Gastroesophageal sphincter (tissue), 4 donors: ENCODE results near the gene VPS39. TPM values are rescaled to one million over a fixed set of nuclear protein-coding genes. Genes with fewer than 3 reads are reported as not detected.

ENCODE experiments used
- ATAC-seq: fragments of 150-250 bp; one replicate; pipeline ENCODE4 v1.9.1; 2016; ENCODE audit warnings: mild to moderate bottlenecking, moderate library complexity
- H3K27ac ChIP-seq, 4 donors: fragments of 200-600 bp; sonication (generic) in 3 of 4; 1 replicate in 3 of 4; 2 replicates in 1 of 4; pipeline ENCODE4 v1.5.1; 2016 to 2019
- H3K27me3 ChIP-seq: fragments of 200-600 bp; sonication (generic); one replicate; pipeline ENCODE4 v1.5.1; 2019
- H3K36me3 ChIP-seq, 2 donors: fragments of 200-600 bp; sonication (generic); one replicate each; pipeline ENCODE4 v1.5.1; 2019; ENCODE audit warnings: control low read depth in 1 of 2
- H3K4me1 ChIP-seq, 3 donors: fragments of 200-600 bp; sonication (generic); 1 replicate in 2 of 3; 2 replicates in 1 of 3; pipeline ENCODE4 v1.5.1; 2016 to 2019; ENCODE audit warnings: control low read depth in 2 of 3
- H3K4me3 ChIP-seq, 2 donors: fragments of 200-600 bp; sonication (generic); one replicate each; pipeline ENCODE4 v1.5.1; 2019; ENCODE audit warnings: mild to moderate bottlenecking in 1 of 2, moderate library complexity in 1 of 2
- H3K9me3 ChIP-seq, 3 donors: fragments of 200-600 bp; sonication (generic); one replicate each; pipeline ENCODE4 v1.5.1; 2017 to 2019; ENCODE audit warnings: control low read depth in 2 of 3
- EP300 ChIP-seq: sonication (generic); formaldehyde crosslinking; IDR thresholded peaks from one replicate; pipeline ENCODE4 v1.6.1; 2017; ENCODE audit warnings: antibody characterized with exemption, mild to moderate bottlenecking
- POLR2A ChIP-seq, 2 donors: fragments of 450-650 bp; IDR thresholded peaks; one replicate each; pipeline ENCODE4 v1.6.1; 2017; ENCODE audit warnings: antibody characterized with exemption in 2 of 2, mild to moderate bottlenecking in 2 of 2, moderate library complexity in 1 of 2
- POLR2AphosphoS5 ChIP-seq: sonication (generic); formaldehyde crosslinking; IDR thresholded peaks from one replicate; pipeline ENCODE4 v1.6.1; 2017; ENCODE audit warnings: antibody characterized with exemption
- WGBS, 2 donors: methylation state at CpG; one replicate each; pipeline ENCODE4 v1.1.5; 2018; ENCODE audit warnings: low coverage in 1 of 2; 5-methylcytosine and 5-hydroxymethylcytosine counted together
- total RNA-seq, 4 donors: library from RNA; depleted of rRNA; stranded (reverse); fragments of >200 nt; gene quantifications; one replicate each; pipeline ENCODE4 v1.1.0, GENCODE V29; 2016
- TF ChIP-seq, protein P1 (sequence below), 4 experiments: fragments of 200-600 bp in 2 of 4; fragments of 450-650 bp in 2 of 4; sonication (generic) in 1 of 4; IDR thresholded peaks; one replicate each; pipeline ENCODE4 v1.5.1; 2017 to 2019; ENCODE audit warnings: antibody characterized with exemption in 4 of 4, mild to moderate bottlenecking in 2 of 4, moderate library complexity in 2 of 4

Gene VPS39
- total RNA-seq, 4 donors from 2014 or later, result 53.5 to 104 (median 76.6) TPM

DNA sequence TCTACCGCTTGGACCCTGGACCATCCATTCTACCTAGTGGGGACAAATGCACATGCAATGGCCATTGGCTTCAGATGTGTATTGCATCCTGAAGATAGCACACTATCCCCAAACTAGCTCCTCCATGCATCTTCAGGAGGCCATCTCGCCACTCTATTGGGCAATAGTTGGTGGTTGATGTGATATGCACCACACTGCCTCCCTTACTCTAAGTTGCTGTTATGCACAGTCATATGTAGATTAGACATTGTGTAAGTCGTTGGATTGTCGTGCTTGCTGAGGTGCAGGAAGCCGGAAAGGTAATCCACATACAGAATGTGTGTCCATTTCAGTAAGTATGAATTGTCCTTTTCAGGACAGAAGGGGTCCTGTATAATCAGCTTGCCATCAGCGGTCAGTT is 87.1 kb downstream of the VPS39 start:
- no peak for TF ChIP-seq POLR2AphosphoS5
- TF ChIP-seq, protein P1, sequence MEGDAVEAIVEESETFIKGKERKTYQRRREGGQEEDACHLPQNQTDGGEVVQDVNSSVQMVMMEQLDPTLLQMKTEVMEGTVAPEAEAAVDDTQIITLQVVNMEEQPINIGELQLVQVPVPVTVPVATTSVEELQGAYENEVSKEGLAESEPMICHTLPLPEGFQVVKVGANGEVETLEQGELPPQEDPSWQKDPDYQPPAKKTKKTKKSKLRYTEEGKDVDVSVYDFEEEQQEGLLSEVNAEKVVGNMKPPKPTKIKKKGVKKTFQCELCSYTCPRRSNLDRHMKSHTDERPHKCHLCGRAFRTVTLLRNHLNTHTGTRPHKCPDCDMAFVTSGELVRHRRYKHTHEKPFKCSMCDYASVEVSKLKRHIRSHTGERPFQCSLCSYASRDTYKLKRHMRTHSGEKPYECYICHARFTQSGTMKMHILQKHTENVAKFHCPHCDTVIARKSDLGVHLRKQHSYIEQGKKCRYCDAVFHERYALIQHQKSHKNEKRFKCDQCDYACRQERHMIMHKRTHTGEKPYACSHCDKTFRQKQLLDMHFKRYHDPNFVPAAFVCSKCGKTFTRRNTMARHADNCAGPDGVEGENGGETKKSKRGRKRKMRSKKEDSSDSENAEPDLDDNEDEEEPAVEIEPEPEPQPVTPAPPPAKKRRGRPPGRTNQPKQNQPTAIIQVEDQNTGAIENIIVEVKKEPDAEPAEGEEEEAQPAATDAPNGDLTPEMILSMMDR (IDR thresholded peaks at IDR 0.05), result no peak
- no peak for TF ChIP-seq EP300
- TF ChIP-seq POLR2A (IDR thresholded peaks at IDR 0.05), result no peak
- Histone ChIP-seq H3K27me3 (peaks cover 5% of the 10 kb centered on the region), H3K4me3 (no peak overlapping the region), H3K27ac (no peak overlapping the region), H3K9me3 (peaks cover 0 to 3% (median 0%) of the 10 kb centered on the region in 3 donors), H3K36me3 (no peaks in the 10 kb centered on the region), H3K4me1 (no peaks in the 10 kb centered on the region)
- no peak for ATAC-seq
- 75% methylated on average over 4 of the region's 6 CpGs; no CpG with 5 or more reads in 1 of the 2 donors for WGBS, 2 donors

DNA sequence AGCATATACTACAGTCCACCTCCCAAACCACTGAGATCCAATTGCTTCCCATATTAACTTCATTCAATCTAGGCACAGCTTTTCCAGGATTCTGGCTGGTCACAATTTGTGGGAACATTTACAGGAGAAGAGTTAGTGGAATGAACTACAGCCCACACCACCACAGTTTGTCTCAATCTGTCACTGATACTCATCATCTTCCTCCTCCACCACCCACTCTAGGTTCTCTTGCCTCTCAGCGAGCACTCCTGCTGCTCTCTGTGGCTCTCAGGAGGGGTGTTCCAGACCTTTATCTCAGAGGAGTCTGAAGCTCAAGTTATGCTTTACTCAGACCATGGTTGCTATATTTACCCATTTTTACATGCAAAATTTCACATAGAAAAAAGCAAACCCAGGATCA is 87.8 kb downstream of the VPS39 start:
- Histone ChIP-seq H3K4me3 (no peak overlapping the region), H3K4me1 (no peaks in the 10 kb centered on the region), H3K27ac (no peak overlapping the region), H3K9me3 (peaks cover 0 to 3% (median 0%) of the 10 kb centered on the region in 3 donors), H3K27me3 (peaks cover 5% of the 10 kb centered on the region), H3K36me3 (no peaks in the 10 kb centered on the region)
- ATAC-seq, result no peak
- TF ChIP-seq, protein P1 (IDR thresholded peaks at IDR 0.05), result no peak
- 71 to 92% methylated on average over 1 of the region's 1 CpG for WGBS, 2 donors

DNA sequence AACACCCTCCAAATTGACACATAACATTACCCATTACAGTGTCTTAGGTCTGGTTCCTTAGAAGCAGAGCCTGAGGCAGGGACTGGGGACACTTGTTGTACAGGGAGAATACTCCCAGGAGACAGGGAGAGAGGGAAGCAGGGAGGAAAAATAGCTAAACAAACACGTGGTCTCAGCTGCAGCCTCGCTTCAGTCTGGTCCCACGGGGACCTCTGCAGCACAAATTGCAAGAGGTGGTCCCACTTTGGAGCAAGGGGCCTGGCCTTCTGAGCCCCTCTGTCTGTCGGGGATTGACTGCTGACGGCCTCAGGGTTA is 88.7 kb downstream of the VPS39 start:
- WGBS, 2 donors, result 46% methylated on average over 5 of the region's 5 CpGs; no CpG with 5 or more reads in 1 of the 2 donors
- TF ChIP-seq POLR2AphosphoS5, result no peak
- TF ChIP-seq EP300, result no peak
- no peak for TF ChIP-seq POLR2A (IDR thresholded peaks at IDR 0.05)
- TF ChIP-seq, protein P1 (IDR thresholded peaks at IDR 0.05), result no peak
- no peak overlapping the region for H3K27ac ChIP-seq
- no peaks in the 10 kb centered on the region for H3K4me1 ChIP-seq
- ATAC-seq, result no peak
- H3K36me3 ChIP-seq, result no peaks in the 10 kb centered on the region
- H3K27me3 ChIP-seq, result peaks cover 5% of the 10 kb centered on the region
- no peak overlapping the region for H3K4me3 ChIP-seq
- peaks cover 0 to 3% (median 0%) of the 10 kb centered on the region in 3 donors for H3K9me3 ChIP-seq

DNA sequence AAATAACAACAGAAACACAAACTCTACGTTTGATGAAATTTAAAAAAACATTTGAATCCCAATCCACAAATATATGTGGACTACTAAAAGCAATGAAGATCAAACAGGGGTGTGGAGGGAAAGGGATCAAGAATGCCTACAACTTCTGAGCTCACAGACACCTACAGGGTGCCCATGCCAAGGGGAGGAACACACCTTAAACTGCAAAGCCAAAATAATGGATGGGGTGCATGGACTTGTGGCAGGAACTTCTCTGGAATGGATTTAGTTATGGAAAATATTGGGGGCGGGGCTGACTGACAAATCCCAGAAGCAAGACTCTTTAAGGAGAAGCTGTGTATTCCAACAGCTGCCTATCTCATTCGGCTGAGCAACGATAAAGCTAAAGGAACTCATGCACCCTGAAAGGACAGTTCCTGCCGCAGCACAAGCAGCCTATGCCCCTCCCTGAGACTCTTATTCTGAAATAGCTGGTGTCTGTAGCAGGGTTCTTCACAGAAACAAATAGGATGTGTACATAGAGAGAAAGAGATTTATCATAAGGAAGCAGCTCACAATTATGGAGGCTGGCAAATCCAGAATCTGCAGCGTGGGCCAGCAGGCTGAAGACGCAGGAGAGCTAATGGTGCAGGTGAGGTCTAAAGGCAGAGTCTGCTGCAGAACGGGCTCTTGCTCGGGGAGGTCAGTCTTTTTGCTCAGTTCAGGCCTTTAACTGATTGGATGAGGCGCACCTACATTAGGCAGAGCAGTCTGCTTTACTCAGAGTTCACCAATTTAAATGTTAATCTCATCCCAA is 89.3 kb downstream of the VPS39 start:
- Histone ChIP-seq H3K27me3 (peaks cover 5% of the 10 kb centered on the region), H3K4me3 (no peak overlapping the region), H3K36me3 (no peaks in the 10 kb centered on the region), H3K9me3 (peaks cover 0 to 3% (median 0%) of the 10 kb centered on the region in 3 donors), H3K4me1 (no peaks in the 10 kb centered on the region), H3K27ac (no peak overlapping the region)
- WGBS, 2 donors, result 30 to 42% methylated on average over 5 to 10 of the region's 10 CpGs
- TF ChIP-seq, protein P1 (IDR thresholded peaks at IDR 0.05), result no peak
- TF ChIP-seq POLR2AphosphoS5 (no peak), POLR2A (IDR thresholded peaks at IDR 0.05) (no peak), EP300 (no peak)
- no peak for ATAC-seq

DNA sequence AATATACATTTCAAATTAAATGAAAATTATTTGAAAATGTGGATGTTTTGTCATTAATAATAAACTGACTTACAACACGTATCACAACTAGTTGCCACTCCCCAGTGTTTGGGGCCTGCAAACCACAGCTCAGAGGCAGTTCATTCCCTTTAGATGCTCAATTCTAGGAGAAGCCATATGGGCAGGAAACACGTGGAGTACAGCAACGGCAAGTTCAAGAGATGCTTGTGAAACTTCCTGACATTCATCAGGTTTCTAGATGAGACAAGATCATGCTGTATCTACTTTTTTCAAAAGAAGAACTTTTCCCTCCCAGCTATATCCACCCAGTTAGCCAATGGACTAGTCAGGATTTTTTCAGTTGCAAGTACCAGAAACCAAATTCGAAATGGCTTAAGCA is 96.2 kb downstream of the VPS39 start:
- no peaks in the 10 kb centered on the region for H3K36me3 ChIP-seq
- no peak overlapping the region for H3K27ac ChIP-seq
- 46 to 64% methylated on average over 4 of the region's 4 CpGs for WGBS, 2 donors
- peaks cover 0 to 3% (median 0%) of the 10 kb centered on the region in 3 donors for H3K9me3 ChIP-seq
- ATAC-seq, result no peak
- no peak overlapping the region for H3K4me3 ChIP-seq
- no peaks in the 10 kb centered on the region for H3K4me1 ChIP-seq
- TF ChIP-seq EP300, result no peak
- TF ChIP-seq POLR2A (IDR thresholded peaks at IDR 0.05), result no peak
- TF ChIP-seq, protein P1 (IDR thresholded peaks at IDR 0.05), result no peak
- no peak for TF ChIP-seq POLR2AphosphoS5
- peaks cover 13% of the 10 kb centered on the region for H3K27me3 ChIP-seq
